Prostate gland (tissue), 2 donors: Measurements from ENCODE around the gene WDTC1. TPM values are rescaled to one million over a fixed set of nuclear protein-coding genes. Genes with fewer than 3 reads are reported as not detected.
"Not testable (repeated sequence)": the region's sequence is repeated elsewhere in the genome, so short reads cannot be mapped to it uniquely, and the experiment has no call there.

Experiments used
- DNase-seq: peaks from one replicate; pipeline ENCODE4 v3.0.0-alpha.2; 2019; ENCODE audit warnings: low spot score
- H3K27ac ChIP-seq, 2 donors: fragments of 200-600 bp; sonication (generic); 2 replicates each; pipeline ENCODE4 v1.5.1; 2017 to 2019
- H3K27me3 ChIP-seq: fragments of 200-600 bp; sonication (generic); replicated peaks from 2 replicates; pipeline ENCODE4 v1.5.1; 2019; ENCODE audit not compliant: insufficient read depth
- H3K36me3 ChIP-seq, 2 donors: fragments of 200-600 bp; sonication (generic); 1 replicate in 1 of 2; 2 replicates in 1 of 2; pipeline versions ENCODE4 v1.5.1 to v1.8.1; 2017 to 2019
- H3K4me1 ChIP-seq: fragments of 200-600 bp; sonication (generic); replicated peaks from 2 replicates; pipeline ENCODE4 v1.5.1; 2019
- H3K4me3 ChIP-seq, 2 donors: fragments of 200-600 bp; sonication (generic); 2 replicates each; pipeline ENCODE4 v1.5.1; 2017 to 2019
- H3K9me3 ChIP-seq: fragments of 200-600 bp; sonication (generic); 2 replicates; pipeline ENCODE4 v1.5.1; 2017
- CTCF ChIP-seq, 4 experiments: fragments of 200-600 bp in 2 of 4; fragments of 450-650 bp in 2 of 4; sonication (generic) in 2 of 4; IDR thresholded peaks; 1 replicate in 3 of 4; 2 replicates in 1 of 4; pipeline ENCODE4 v1.5.1; 2016 to 2019; ENCODE audit warnings: antibody characterized with exemption in 4 of 4, mild to moderate bottlenecking in 2 of 4, moderate library complexity in 2 of 4
- POLR2A ChIP-seq: fragments of 450-650 bp; IDR thresholded peaks from one replicate; pipeline ENCODE4 v1.6.1; 2016; ENCODE audit warnings: antibody characterized with exemption, mild to moderate bottlenecking
- POLR2AphosphoS5 ChIP-seq: sonication (generic); formaldehyde crosslinking; IDR thresholded peaks from one replicate; pipeline ENCODE4 v1.6.1; 2017; ENCODE audit warnings: antibody characterized with exemption
- WGBS: methylation state at CpG from one replicate; pipeline ENCODE4 v1.1.5; 2018; 5-methylcytosine and 5-hydroxymethylcytosine counted together
- intact Hi-C: fragments of 100-400 bp; cut with DNase I; formaldehyde crosslinking; loops from one replicate; pipeline ENCODE4 v1.14.2; 2022
- total RNA-seq, 2 donors: library from RNA; depleted of rRNA; stranded (reverse); fragments of >200 nt; gene quantifications; one replicate each; pipeline ENCODE4 v1.1.0, GENCODE V29; 2016

The WDTC1 gene
- total RNA-seq, 2 donors from 2014 or later, result 45.1 to 56.1 TPM

DNA sequence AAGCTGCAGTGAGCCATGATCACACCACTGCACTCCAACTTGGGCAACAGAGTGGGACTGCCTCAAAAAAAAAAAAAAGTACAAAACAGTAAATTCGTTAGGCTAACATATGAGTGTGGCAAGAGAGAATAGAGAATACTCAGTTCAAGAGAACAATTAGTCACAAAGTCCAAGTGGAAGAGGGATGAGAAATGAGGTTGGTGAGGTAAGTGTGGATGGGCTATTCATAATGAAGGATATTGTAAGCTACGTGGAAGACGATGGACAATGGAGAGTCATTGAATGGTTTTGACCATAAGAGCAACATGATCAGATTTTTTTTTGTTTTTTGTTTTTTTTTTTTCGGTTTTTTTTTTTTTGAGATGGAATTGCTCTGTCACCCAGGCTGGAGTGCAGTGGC is 34.8 kb downstream of the WDTC1 start:
- intact Hi-C loops, result no loop called here

GRCh38 chr1:27274204-27274603 is 39.8 kb downstream of the WDTC1 start:
- DNase-seq, result no peak
- Histone ChIP-seq H3K27me3 (no peaks in the 10 kb centered on the region), H3K27ac (no peak overlapping the region), H3K9me3 (no peaks in the 10 kb centered on the region), H3K4me1 (no peaks in the 10 kb centered on the region), H3K4me3 (no peak overlapping the region), H3K36me3 (no peaks in the 10 kb centered on the region)
- TF ChIP-seq POLR2A (no peak), POLR2AphosphoS5 (no peak), CTCF (IDR thresholded peaks at IDR 0.05) (no peak)
- WGBS, result 73% methylated on average over 1 of the region's 1 CpG
- intact Hi-C loops, result no loop called here

More for the DNA sequence above, 34.8 kb downstream of the WDTC1 start:
- H3K36me3 ChIP-seq, result no peaks in the 10 kb centered on the region
- TF ChIP-seq POLR2AphosphoS5 (no peak), POLR2A (no peak), CTCF (IDR thresholded peaks at IDR 0.05) (no peak)
- no peak overlapping the region for H3K4me3 ChIP-seq
- 88% methylated on average over 4 of the region's 4 CpGs for WGBS
- no peak for DNase-seq
- no peaks in the 10 kb centered on the region for H3K9me3 ChIP-seq
- H3K27me3 ChIP-seq, result no peaks in the 10 kb centered on the region
- no peak overlapping the region for H3K27ac ChIP-seq
- H3K4me1 ChIP-seq, result no peaks in the 10 kb centered on the region

- 63% methylated on average over 3 of the region's 3 CpGs for WGBS
- H3K27ac ChIP-seq, result no peak overlapping the region
- no peak for TF ChIP-seq POLR2A
- TF ChIP-seq POLR2AphosphoS5, result no peak
- TF ChIP-seq CTCF (IDR thresholded peaks at IDR 0.05), result no peak
- DNase-seq, result no peak
- no peaks in the 10 kb centered on the region for H3K4me1 ChIP-seq
- no peak overlapping the region for H3K4me3 ChIP-seq
- H3K36me3 ChIP-seq, result no peaks in the 10 kb centered on the region
- no peaks in the 10 kb centered on the region for H3K27me3 ChIP-seq
- no peaks in the 10 kb centered on the region for H3K9me3 ChIP-seq
- intact Hi-C loops, result no loop called here
Measured at GRCh38 chr1:27275696-27276095, 41.3 kb downstream of the WDTC1 start.

- no peak overlapping the region for H3K27ac ChIP-seq
- H3K9me3 ChIP-seq, result no peaks in the 10 kb centered on the region
- TF ChIP-seq POLR2AphosphoS5, result peak; percentile 27
- peak; percentile 63 to 89 (median 77) for TF ChIP-seq CTCF (IDR thresholded peaks at IDR 0.05)
- TF ChIP-seq POLR2A, result no peak
- WGBS, result 47% methylated on average over 11 of the region's 11 CpGs
- intact Hi-C loops, result loop anchor here (2.0 to 5.0 kb wide), 2 partner anchors 87 to 182 kb away; no protein-coding TSS in a partner anchor
- H3K4me3 ChIP-seq, result no peak overlapping the region
- peaks cover 0 to 8% of the 10 kb centered on the region in 2 donors for H3K36me3 ChIP-seq
- no peaks in the 10 kb centered on the region for H3K27me3 ChIP-seq
- DNase-seq, result peak; percentile 88
- H3K4me1 ChIP-seq, result no peaks in the 10 kb centered on the region
Measured at GRCh38 chr1:27284425-27285273, 50.2 kb downstream of the WDTC1 start.

DNA sequence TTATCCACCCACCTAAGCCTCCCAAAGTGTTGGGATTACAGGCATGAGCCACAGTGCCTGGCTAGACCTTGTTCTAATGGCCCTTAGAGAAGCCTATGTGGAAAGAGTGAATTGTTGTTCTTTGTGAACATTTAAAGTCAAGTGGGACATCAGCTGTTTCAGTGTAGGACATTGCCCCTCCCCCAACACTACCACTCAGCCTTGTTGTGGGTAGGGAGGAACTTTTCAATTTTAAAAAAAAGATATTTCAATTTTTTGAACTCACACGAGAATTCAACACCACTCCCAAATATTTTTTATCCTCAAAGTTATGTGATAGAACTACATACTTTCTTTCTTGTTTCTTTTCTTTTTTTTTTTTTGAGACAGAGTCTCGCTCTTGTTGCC is 50.8 kb downstream of the WDTC1 start:
- peaks cover 2 to 8% of the 10 kb centered on the region in 2 donors for H3K36me3 ChIP-seq
- H3K4me3 ChIP-seq, result no peak overlapping the region
- no peak overlapping the region for H3K27ac ChIP-seq
- DNase-seq, result no peak
- no peaks in the 10 kb centered on the region for H3K27me3 ChIP-seq
- no peaks in the 10 kb centered on the region for H3K9me3 ChIP-seq
- TF ChIP-seq POLR2AphosphoS5 (no peak), CTCF (IDR thresholded peaks at IDR 0.05) (no peak), POLR2A (no peak)
- 81% methylated on average over 2 of the region's 2 CpGs for WGBS
- intact Hi-C loops, result loop anchor here (2.0 kb wide), 1 partner anchor 182 kb away; no protein-coding TSS in a partner anchor
- H3K4me1 ChIP-seq, result no peaks in the 10 kb centered on the region

DNA sequence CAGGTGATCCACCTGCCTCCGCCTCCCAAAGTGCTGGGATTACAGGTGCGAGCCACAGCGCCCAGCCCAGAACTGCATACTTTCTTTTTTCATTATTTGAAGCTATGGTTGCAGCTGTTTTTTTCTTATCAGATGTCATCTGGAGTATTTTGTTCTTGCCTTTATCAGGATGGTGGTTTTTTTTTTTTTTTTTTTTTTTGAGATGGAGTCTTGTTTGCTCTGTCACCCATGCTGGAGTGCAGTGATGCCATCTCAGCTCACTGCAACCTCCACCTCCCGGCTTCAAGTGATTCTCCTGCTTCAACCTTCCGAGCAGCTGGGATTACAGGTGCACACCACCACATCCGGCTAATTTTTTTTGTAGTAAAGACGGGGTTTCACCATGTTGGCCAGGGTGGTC is 51.4 kb downstream of the WDTC1 start:
- H3K4me3 ChIP-seq, H3K27me3 ChIP-seq, H3K4me1 ChIP-seq, H3K36me3 ChIP-seq, H3K27ac ChIP-seq, H3K9me3 ChIP-seq, DNase-seq: not testable (repeated sequence)
- intact Hi-C loops, result loop anchor here (2.0 kb wide), 1 partner anchor 183 kb away; no protein-coding TSS in a partner anchor
- WGBS, result 90% methylated on average over 7 of the region's 7 CpGs

GRCh38 chr1:27289125-27289524 is 54.7 kb downstream of the WDTC1 start:
- H3K4me1 ChIP-seq, H3K27me3 ChIP-seq, H3K4me3 ChIP-seq, intact Hi-C loops, DNase-seq, H3K9me3 ChIP-seq, H3K27ac ChIP-seq, H3K36me3 ChIP-seq: not testable (repeated sequence)
- WGBS, result 99% methylated on average over 26 of the region's 29 CpGs
